HG02885 (cell line): ENCODE measurements around the gene TFPI2.
"Not testable (repeated sequence)": the region's sequence is repeated elsewhere in the genome, so short reads cannot be mapped to it uniquely, and the experiment has no call there.

Experiments
- ATAC-seq: cut with Tn5 transposase; IDR thresholded peaks from one replicate; pipeline ENCODE4 v1.9.1; 2021; ENCODE audit warnings: mild to moderate bottlenecking; ENCODE audit not compliant: unreplicated experiment, poor library complexity

The TFPI2 gene

GRCh38 chr7:93890464-93891068 is at the start of gene TFPI2:
Gene TFPI2, minus strand, starts transcription at chr7:93890753. Its CDS starts 75 bp downstream, at chr7:93890678.
- peak; percentile 44 for ATAC-seq

- ATAC-seq, result no peak
These were observed 47.7 kb upstream of the TFPI2 start for GRCh38 chr7:93938293-93938692.

- no peak for ATAC-seq
These were observed 47.3 kb upstream of the TFPI2 start for GRCh38 chr7:93937818-93938217.

- no peak for ATAC-seq
These were observed 44.5 kb upstream of the TFPI2 start for GRCh38 chr7:93935102-93935501.

GRCh38 chr7:93933156-93933555 is 42.6 kb upstream of the TFPI2 start:
- ATAC-seq, result no peak

GRCh38 chr7:93931655-93932054 is 41.1 kb upstream of the TFPI2 start:
- ATAC-seq, result no peak

- ATAC-seq, result no peak
These were observed 37.0 kb upstream of the TFPI2 start for GRCh38 chr7:93927585-93927984.

GRCh38 chr7:93926800-93927199 is 36.2 kb upstream of the TFPI2 start:
- no peak for ATAC-seq

GRCh38 chr7:93923942-93924341 is 33.4 kb upstream of the TFPI2 start:
- no peak for ATAC-seq

GRCh38 chr7:93923296-93923695 is 32.7 kb upstream of the TFPI2 start:
- ATAC-seq, result no peak

- ATAC-seq, result peak; percentile 97
These were observed 31.3 kb upstream of the TFPI2 start, which contains the start of gene GNG11 for GRCh38 chr7:93921607-93922566. Gene GNG11, plus strand, starts transcription at chr7:93921735. Its CDS starts 403 bp downstream, at chr7:93922138.

- ATAC-seq, result no peak
These were observed 30.6 kb upstream of the TFPI2 start for GRCh38 chr7:93921186-93921585.

GRCh38 chr7:93920496-93921182 is 30.1 kb upstream of the TFPI2 start:
- no peak for ATAC-seq

- peak; percentile 11 for ATAC-seq
These were observed 25.8 kb upstream of the TFPI2 start for GRCh38 chr7:93916315-93916714.

- peak; percentile 66 for ATAC-seq
These were observed 25.3 kb upstream of the TFPI2 start for GRCh38 chr7:93915888-93916287.

- ATAC-seq, result not testable (repeated sequence)
These were observed 24.8 kb upstream of the TFPI2 start for GRCh38 chr7:93915206-93915842.

- no peak for ATAC-seq
These were observed 24.1 kb upstream of the TFPI2 start for GRCh38 chr7:93914581-93915066.

- ATAC-seq, result no peak
These were observed 22.6 kb upstream of the TFPI2 start for GRCh38 chr7:93913197-93913596.

- peak; percentile 74 for ATAC-seq
These were observed 21.1 kb upstream of the TFPI2 start for GRCh38 chr7:93911661-93912060.

GRCh38 chr7:93911242-93911641 is 20.7 kb upstream of the TFPI2 start:
- not testable (repeated sequence) for ATAC-seq
